ENCODE measurements around the gene ABI3BP. TPM values are rescaled to one million over a fixed set of nuclear protein-coding genes. Genes with fewer than 3 reads are reported as not detected.

Gene ABI3BP
- total and polyA plus RNA-seq, 2 donors (not counting 1 experiment from before 2014, with no cell fraction given), result 4.8 to 62.9 TPM

- Histone ChIP-seq H3K4me1 (ENCODE audit: control insufficient read depth, extremely low read depth, insufficient read depth, low read length) (no peaks in the 10 kb centered on the region), H3K27ac (ENCODE audit: insufficient read depth, low read length) (no peak overlapping the region), H3K36me3 (ENCODE audit: control insufficient read depth, insufficient read depth, low read length) (no peaks in the 10 kb centered on the region), H3K4me2 (ENCODE audit: extremely low read depth, insufficient read depth, low read length) (no peak overlapping the region), H3K4me3 (replicated peaks in 1 of 4; ENCODE audit: control extremely low read depth in 1 of 4, insufficient read depth in 1 of 4, low read depth in 3 of 4, low read length in 4 of 4) (no peak overlapping the region), H3K9ac (ENCODE audit: insufficient read depth, low read length) (no peak overlapping the region), H4K20me1 (ENCODE audit: control insufficient read depth, extremely low read depth, insufficient read depth, low read length) (no peaks in the 10 kb centered on the region), H3K79me2 (ENCODE audit: control insufficient read depth, insufficient read depth, low read length) (no peaks in the 10 kb centered on the region), H2AFZ (ENCODE audit: low read length) (no peak overlapping the region), H3K9me3 (ENCODE audit: control insufficient read depth, insufficient read depth, low read depth, low read length) (no peaks in the 10 kb centered on the region), H3K27me3 (ENCODE audit: control insufficient read depth, insufficient read depth, low read length) (peaks cover 2% of the 10 kb centered on the region)
- DNase-seq (ENCODE audit: low read depth in 2 of 2), result no peak
- TF ChIP-seq CTCF (conservative IDR thresholded peaks at IDR 0.05 in 1 of 2, IDR thresholded peaks at IDR 0.05 in 1 of 2; ENCODE audit: low read depth in 1 of 2, low read length in 2 of 2) (no peak), EZH2 (IDR thresholded peaks at IDR 0.05; ENCODE audit: low read length, missing control alignments) (no peak)
These were observed 292.5 kb downstream of the ABI3BP start for GRCh38 chr3:100700708-100701107.

Measured in fibroblast of lung (primary cell).